HEK293 (cell line): Measurements from ENCODE around the gene C20orf96.

Experiments
- CTCF ChIA-PET: fragments of 350-600 bp; formaldehyde crosslinking; extraction: SDS; loops from one replicate; lab custom pipeline; 2021; ENCODE audit warnings: antibody characterized with exemption; lab: Yijun Ruan, JAX
- POLR2A ChIA-PET: fragments of 300-600 bp; formaldehyde crosslinking; extraction: SDS; loops from one replicate; lab custom pipeline; 2020; ENCODE audit warnings: antibody characterized with exemption, inconsistent platforms; lab: Yijun Ruan, JAX
- H3K27ac ChIP-seq: fragments of 200-500 bp; sonication (Bioruptor generic); 2 replicates; pipeline ENCODE4 v1.5.1; 2014; ENCODE audit warnings: low read depth, low read length, control low read depth, inconsistent platforms; ENCODE audit errors: extremely low read depth
- H3K36me3 ChIP-seq, 2 experiments: fragments of 200-500 bp in 1 of 2; sonication (Bioruptor generic) in 1 of 2; 1 replicate in 1 of 2; 2 replicates in 1 of 2; pipeline ENCODE4 v1.5.1; 2014 to 2017; ENCODE audit warnings: inconsistent platforms in 2 of 2, low read length in 2 of 2; ENCODE audit not compliant: control insufficient read depth in 2 of 2, insufficient read depth in 1 of 2
- H3K4me1 ChIP-seq: fragments of 200-500 bp; sonication (Bioruptor generic); 2 replicates; pipeline ENCODE4 v1.5.1; 2014; ENCODE audit warnings: mild to moderate bottlenecking, low read length, inconsistent platforms; ENCODE audit not compliant: control insufficient read depth, insufficient read depth
- H3K4me3 ChIP-seq: 2 replicates; pipeline ENCODE4 v1.5.1; 2011; ENCODE audit warnings: low read depth, mild to moderate bottlenecking, control low read depth, low read length, moderate library complexity
- H3K9me3 ChIP-seq: fragments of 200-500 bp; sonication (Bioruptor generic); 2 replicates; pipeline ENCODE4 v1.5.1; 2014; ENCODE audit warnings: low read depth, low read length, inconsistent platforms; ENCODE audit not compliant: control insufficient read depth, insufficient read depth
- BCL11A ChIP-seq: fragments of 450-650 bp; formaldehyde crosslinking; IDR thresholded peaks from 2 replicates; pipeline ENCODE4 v1.5.1; 2016; ENCODE audit warnings: low read depth, missing biosample characterization, missing genetic modification characterization
- GLIS2 ChIP-seq: fragments of 450-650 bp; formaldehyde crosslinking; IDR thresholded peaks from 2 replicates; pipeline ENCODE4 v1.5.1; 2016; ENCODE audit warnings: missing biosample characterization, missing genetic modification characterization
- KLF8 ChIP-seq: fragments of 450-650 bp; formaldehyde crosslinking; IDR thresholded peaks from 2 replicates; pipeline ENCODE4 v1.5.1; 2016; ENCODE audit warnings: missing biosample characterization, missing genetic modification characterization
- ZFP37 ChIP-seq: fragments of 450-650 bp; formaldehyde crosslinking; IDR thresholded peaks from 2 replicates; pipeline ENCODE4 v1.5.1; 2016; ENCODE audit warnings: missing biosample characterization, missing genetic modification characterization
- ZNF513 ChIP-seq: fragments of 450-650 bp; IDR thresholded peaks from 2 replicates; pipeline ENCODE4 v1.5.1; 2018; ENCODE audit warnings: missing biosample characterization, missing genetic modification characterization
- ZNF623 ChIP-seq: fragments of 450-650 bp; formaldehyde crosslinking; IDR thresholded peaks from 2 replicates; pipeline ENCODE4 v1.5.1; 2016; ENCODE audit warnings: missing biosample characterization, missing genetic modification characterization
- ZNF670 ChIP-seq: fragments of 450-650 bp; formaldehyde crosslinking; IDR thresholded peaks from 2 replicates; pipeline ENCODE4 v1.5.1; 2016; ENCODE audit warnings: missing biosample characterization, missing genetic modification characterization, low read depth
- TF ChIP-seq, protein P1 (sequence below): fragments of 450-650 bp; formaldehyde crosslinking; IDR thresholded peaks from 2 replicates; pipeline ENCODE4 v1.5.1; 2017; ENCODE audit warnings: missing biosample characterization, missing genetic modification characterization
- TF ChIP-seq, protein P2 (sequence below): fragments of 450-650 bp; formaldehyde crosslinking; IDR thresholded peaks from 2 replicates; pipeline ENCODE4 v1.5.1; 2016; ENCODE audit warnings: missing biosample characterization, missing genetic modification characterization
- TF ChIP-seq, protein P3 (sequence below): fragments of 450-650 bp; formaldehyde crosslinking; conservative IDR thresholded peaks from 2 replicates; pipeline ENCODE4 v1.5.1; 2016; ENCODE audit warnings: low read depth, missing biosample characterization, missing genetic modification characterization

The C20orf96 gene

GRCh38 chr20:227439-228105 is 63.0 kb downstream of the C20orf96 start:
- no peak overlapping the region for H3K4me3 ChIP-seq
- no peaks in the 10 kb centered on the region for H3K4me1 ChIP-seq
- no peaks in the 10 kb centered on the region for H3K36me3 ChIP-seq
- H3K9me3 ChIP-seq: no peaks in the 10 kb centered on the region
- no peak overlapping the region for H3K27ac ChIP-seq
- ChIA-PET POLR2A (no interaction called here), CTCF (interaction anchor here (0.6 to 1.9 kb wide), 5 partner anchors 10 to 489 kb away, joined by 3 to 7 read pairs (median 4); no protein-coding TSS in a partner anchor)
- TF ChIP-seq, protein P1, sequence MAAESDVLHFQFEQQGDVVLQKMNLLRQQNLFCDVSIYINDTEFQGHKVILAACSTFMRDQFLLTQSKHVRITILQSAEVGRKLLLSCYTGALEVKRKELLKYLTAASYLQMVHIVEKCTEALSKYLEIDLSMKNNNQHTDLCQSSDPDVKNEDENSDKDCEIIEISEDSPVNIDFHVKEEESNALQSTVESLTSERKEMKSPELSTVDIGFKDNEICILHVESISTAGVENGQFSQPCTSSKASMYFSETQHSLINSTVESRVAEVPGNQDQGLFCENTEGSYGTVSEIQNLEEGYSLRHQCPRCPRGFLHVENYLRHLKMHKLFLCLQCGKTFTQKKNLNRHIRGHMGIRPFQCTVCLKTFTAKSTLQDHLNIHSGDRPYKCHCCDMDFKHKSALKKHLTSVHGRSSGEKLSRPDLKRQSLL (tag by site-specific recombination): no peak
- TF ChIP-seq ZNF513 (tag by site-specific recombination) (no peak), GLIS2 (tag by site-specific recombination) (no peak), ZNF670 (tag by site-specific recombination) (no peak), ZNF623 (tag by site-specific recombination) (no peak), KLF8 (no peak)

DNA sequence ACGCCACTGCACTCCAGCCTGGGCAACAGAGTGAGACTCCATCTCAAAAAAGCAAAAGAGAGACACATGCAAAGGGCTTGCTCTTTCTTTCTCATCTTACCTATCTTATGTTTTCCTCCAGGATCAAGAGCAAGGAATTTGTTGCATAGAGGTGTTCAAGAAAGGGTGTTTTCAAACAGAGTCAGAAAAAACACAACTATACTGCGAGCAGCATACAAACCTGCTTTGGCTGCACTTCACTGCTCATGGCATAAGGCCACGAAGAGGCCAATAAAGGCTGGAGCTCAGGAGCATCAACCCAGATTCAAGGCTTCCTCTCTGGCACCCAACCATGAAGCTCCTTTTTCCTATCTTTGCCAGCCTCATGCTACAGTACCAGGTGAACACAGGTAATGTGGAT is 63.6 kb downstream of the C20orf96 start, which contains the start of gene DEFB129:
TSS of gene DEFB129 (plus strand) at position 301 of the 400 bp plus-strand sequence. CDS start at position 332, 31 bp downstream.
- POLR2A ChIA-PET: no interaction called here
- Histone ChIP-seq H3K4me1 (no peaks in the 10 kb centered on the region), H3K27ac (no peak within 1 kb of the TSS), H3K36me3 (no peaks in the 10 kb centered on the region), H3K9me3 (no peaks in the 10 kb centered on the region)
- TF ChIP-seq, protein P2, sequence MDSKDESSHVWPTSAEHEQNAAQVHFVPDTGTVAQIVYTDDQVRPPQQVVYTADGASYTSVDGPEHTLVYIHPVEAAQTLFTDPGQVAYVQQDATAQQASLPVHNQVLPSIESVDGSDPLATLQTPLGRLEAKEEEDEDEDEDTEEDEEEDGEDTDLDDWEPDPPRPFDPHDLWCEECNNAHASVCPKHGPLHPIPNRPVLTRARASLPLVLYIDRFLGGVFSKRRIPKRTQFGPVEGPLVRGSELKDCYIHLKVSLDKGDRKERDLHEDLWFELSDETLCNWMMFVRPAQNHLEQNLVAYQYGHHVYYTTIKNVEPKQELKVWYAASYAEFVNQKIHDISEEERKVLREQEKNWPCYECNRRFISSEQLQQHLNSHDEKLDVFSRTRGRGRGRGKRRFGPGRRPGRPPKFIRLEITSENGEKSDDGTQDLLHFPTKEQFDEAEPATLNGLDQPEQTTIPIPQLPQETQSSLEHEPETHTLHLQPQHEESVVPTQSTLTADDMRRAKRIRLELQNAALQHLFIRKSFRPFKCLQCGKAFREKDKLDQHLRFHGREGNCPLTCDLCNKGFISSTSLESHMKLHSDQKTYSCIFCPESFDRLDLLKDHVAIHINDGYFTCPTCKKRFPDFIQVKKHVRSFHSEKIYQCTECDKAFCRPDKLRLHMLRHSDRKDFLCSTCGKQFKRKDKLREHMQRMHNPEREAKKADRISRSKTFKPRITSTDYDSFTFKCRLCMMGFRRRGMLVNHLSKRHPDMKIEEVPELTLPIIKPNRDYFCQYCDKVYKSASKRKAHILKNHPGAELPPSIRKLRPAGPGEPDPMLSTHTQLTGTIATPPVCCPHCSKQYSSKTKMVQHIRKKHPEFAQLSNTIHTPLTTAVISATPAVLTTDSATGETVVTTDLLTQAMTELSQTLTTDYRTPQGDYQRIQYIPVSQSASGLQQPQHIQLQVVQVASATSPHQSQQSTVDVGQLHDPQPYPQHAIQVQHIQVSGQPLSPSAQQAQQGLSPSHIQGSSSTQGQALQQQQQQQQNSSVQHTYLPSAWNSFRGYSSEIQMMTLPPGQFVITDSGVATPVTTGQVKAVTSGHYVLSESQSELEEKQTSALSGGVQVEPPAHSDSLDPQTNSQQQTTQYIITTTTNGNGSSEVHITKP (tag by site-specific recombination): no peak
- TF ChIP-seq ZFP37 (tag by site-specific recombination): no peak
- TF ChIP-seq, protein P3, sequence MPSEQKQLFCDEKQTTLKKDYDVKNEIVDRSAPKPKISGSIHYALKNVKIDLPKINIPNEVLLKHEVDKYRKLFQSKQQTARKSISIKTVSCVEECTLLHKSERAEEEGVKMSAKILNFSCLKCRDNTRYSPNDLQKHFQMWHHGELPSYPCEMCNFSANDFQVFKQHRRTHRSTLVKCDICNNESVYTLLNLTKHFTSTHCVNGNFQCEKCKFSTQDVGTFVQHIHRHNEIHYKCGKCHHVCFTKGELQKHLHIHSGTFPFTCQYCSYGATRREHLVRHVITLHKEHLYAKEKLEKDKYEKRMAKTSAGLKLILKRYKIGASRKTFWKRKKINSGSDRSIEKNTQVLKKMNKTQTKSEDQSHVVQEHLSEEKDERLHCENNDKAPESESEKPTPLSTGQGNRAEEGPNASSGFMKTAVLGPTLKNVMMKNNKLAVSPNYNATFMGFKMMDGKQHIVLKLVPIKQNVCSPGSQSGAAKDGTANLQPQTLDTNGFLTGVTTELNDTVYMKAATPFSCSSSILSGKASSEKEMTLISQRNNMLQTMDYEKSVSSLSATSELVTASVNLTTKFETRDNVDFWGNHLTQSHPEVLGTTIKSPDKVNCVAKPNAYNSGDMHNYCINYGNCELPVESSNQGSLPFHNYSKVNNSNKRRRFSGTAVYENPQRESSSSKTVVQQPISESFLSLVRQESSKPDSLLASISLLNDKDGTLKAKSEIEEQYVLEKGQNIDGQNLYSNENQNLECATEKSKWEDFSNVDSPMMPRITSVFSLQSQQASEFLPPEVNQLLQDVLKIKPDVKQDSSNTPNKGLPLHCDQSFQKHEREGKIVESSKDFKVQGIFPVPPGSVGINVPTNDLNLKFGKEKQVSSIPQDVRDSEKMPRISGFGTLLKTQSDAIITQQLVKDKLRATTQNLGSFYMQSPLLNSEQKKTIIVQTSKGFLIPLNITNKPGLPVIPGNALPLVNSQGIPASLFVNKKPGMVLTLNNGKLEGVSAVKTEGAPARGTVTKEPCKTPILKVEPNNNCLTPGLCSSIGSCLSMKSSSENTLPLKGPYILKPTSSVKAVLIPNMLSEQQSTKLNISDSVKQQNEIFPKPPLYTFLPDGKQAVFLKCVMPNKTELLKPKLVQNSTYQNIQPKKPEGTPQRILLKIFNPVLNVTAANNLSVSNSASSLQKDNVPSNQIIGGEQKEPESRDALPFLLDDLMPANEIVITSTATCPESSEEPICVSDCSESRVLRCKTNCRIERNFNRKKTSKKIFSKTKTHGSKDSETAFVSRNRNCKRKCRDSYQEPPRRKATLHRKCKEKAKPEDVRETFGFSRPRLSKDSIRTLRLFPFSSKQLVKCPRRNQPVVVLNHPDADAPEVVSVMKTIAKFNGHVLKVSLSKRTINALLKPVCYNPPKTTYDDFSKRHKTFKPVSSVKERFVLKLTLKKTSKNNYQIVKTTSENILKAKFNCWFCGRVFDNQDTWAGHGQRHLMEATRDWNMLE (tag by site-specific recombination): no peak
- TF ChIP-seq BCL11A (tag by site-specific recombination): no peak
- TF ChIP-seq, all 188 proteins: peak for 0
- CTCF ChIA-PET: interaction anchor here (0.7 to 4.0 kb wide), 3 partner anchors 11 to 490 kb away, joined by 3 to 20 read pairs (median 5); no protein-coding TSS in a partner anchor
- H3K4me3 ChIP-seq: no peak within 1 kb of the TSS
